ENCODE measurements around the gene MTMR12. TPM values are rescaled to one million over a fixed set of nuclear protein-coding genes. Genes with fewer than 3 reads are reported as not detected.
"Not testable (repeated sequence)": the region's sequence is repeated elsewhere in the genome, so short reads cannot be mapped to it uniquely, and the experiment has no call there.

MTMR12 gene
- total RNA-seq, 2 donors from 2014 or later: 19.6 to 24.9 TPM

DNA sequence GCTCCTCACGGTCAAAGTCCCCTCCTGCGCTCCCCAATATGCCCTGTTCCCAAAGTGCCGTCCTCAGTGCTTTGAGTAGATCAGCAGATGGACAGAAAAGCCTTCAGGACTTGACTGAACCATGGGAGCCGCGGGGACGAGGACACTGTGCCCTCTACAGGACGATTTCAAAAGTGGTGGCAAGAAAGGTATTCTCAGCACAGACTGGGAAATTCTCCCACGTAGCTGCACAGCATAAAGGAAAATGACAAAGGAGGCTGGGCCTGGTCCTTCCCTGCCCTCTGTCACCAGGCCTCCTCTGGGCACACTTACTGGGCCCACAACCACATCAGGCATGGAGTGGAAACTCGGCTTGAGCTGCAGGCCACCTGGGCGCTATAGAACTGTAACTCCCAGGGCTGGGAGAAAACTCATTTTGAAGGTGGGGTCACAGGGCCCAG, 16.7 kb upstream of the MTMR12 start:
- DNase-seq: peak; percentile 67
- intact Hi-C loops (cut with DNase I): loop anchor here (2.0 to 5.0 kb wide), 2 partner anchors 97 kb away; no protein-coding TSS in a partner anchor
- ATAC-seq: peak; percentile 93 to 94

GRCh38 chr5:32326216-32326772, 13.6 kb upstream of the MTMR12 start:
- no peak for DNase-seq
- intact Hi-C loops (cut with DNase I): loop anchor here in 1 of 2 donors (5.0 kb wide), 1 partner anchor 94 kb away; no protein-coding TSS in a partner anchor

DNA sequence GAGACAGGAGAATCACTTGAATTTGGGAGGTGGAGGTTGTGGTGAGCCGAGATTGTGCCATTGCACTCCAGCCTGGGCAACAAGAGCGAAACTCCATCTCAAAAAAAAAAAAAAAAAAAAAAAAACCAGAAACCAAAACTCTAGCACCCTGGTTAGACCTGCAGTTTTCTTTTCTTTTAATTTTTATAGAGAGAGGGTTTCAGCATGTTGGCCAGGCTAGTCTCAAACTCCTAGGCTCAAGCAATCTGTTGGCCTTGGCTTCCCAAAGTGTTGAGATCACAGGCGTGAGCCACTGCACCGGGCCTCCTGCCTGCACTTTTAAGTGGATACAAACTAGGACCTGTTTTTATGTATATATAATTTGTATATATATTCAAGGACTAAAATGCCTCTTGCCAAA, 12.9 kb upstream of the MTMR12 start:
- no peak for DNase-seq
- no peak for ATAC-seq
- intact Hi-C loops (cut with DNase I): loop anchor here in 1 of 2 donors (5.0 kb wide), 1 partner anchor 93 kb away; no protein-coding TSS in a partner anchor

More at GRCh38 chr5:32326216-32326772, 13.6 kb upstream of the MTMR12 start:
- no peak for ATAC-seq

- ATAC-seq (no peak), DNase-seq (no peak)
- intact Hi-C loops (cut with DNase I): loop anchor here in 1 of 2 donors (5.0 kb wide), 1 partner anchor 93 kb away; no protein-coding TSS in a partner anchor
Measured at GRCh38 chr5:32325062-32325461, 12.3 kb upstream of the MTMR12 start.

- no peak for DNase-seq
- ATAC-seq: no peak
- intact Hi-C loops (cut with DNase I): no loop called here
Measured at GRCh38 chr5:32323741-32324140, 11.0 kb upstream of the MTMR12 start.

GRCh38 chr5:32322882-32323281, 10.1 kb upstream of the MTMR12 start:
- DNase-seq: no peak
- ATAC-seq: no peak

DNA sequence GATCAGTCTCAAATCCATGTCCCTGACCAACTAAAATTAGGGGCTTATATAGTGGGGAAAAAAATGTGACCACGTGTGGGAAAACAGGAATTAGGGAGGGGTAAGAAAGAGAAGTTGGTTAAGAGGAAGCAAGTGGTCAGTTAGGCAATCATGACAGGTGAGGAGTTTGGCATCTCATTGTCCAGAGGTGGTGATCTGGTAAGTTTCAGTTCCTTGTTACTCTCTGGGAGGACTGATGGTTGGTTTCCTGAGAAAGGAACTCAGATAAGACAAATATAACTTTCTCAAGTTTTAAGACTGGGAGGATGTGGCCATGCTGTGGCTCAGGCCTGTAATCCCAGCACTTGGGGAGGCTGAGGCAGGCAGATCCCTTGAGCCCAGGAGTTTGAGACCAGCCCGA, 9.0 kb upstream of the MTMR12 start:
- DNase-seq; intact Hi-C loops (cut with DNase I); ATAC-seq: not testable (repeated sequence)

More at GRCh38 chr5:32322882-32323281, 10.1 kb upstream of the MTMR12 start:
- intact Hi-C loops (cut with DNase I): no loop called here

DNA sequence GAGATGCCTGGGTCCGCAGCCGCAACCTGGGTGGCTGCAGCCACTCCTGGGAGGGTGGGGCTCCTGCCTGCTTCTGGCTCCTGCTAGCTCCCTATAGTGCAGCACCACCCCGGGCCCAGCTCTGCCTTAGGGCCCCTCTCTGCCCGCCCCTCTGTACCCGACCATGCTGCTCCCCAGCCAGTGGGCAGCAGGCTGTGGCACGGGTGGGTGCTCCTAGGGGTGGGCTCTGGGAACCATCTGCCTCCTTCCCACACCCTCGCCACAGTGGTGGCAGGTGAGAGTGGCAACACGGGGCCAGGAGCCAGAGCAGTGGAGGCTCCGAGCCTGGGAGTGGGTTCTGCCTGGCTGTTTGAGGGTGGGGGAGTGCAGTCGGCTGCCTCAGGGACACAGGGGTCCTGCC, 7.8 kb upstream of the MTMR12 start:
- no peak for DNase-seq
- ATAC-seq: peak; percentile 14 to 23
- intact Hi-C loops (cut with DNase I): no loop called here

GRCh38 chr5:32319926-32320543, 7.3 kb upstream of the MTMR12 start:
- intact Hi-C loops (cut with DNase I): no loop called here
- DNase-seq: no peak
- ATAC-seq: no peak

- intact Hi-C loops (cut with DNase I): no loop called here
- DNase-seq: no peak
- no peak for ATAC-seq
Measured at GRCh38 chr5:32319392-32319791, 6.7 kb upstream of the MTMR12 start.

DNA sequence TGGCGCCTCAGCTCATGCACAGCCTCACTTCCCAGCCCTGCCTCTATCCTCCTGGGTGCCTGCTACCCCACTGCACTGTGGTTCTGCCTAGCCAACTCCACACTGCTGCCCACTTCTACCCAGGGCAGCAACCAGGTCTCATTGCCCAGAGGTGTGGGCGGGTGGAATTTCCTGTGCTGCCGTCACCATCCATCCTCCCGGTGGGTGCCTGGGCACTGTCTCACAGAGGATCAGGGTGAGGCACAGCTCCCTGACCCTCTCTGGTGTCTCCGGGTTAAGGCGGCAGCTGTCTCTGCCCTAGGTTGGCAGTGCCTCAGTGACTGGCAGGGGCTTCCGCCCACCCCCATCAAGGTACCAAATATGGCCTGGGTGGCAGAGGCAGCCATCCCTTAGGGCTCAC, 4.3 kb upstream of the MTMR12 start:
- no peak for DNase-seq
- intact Hi-C loops (cut with DNase I): no loop called here
- ATAC-seq: no peak

DNA sequence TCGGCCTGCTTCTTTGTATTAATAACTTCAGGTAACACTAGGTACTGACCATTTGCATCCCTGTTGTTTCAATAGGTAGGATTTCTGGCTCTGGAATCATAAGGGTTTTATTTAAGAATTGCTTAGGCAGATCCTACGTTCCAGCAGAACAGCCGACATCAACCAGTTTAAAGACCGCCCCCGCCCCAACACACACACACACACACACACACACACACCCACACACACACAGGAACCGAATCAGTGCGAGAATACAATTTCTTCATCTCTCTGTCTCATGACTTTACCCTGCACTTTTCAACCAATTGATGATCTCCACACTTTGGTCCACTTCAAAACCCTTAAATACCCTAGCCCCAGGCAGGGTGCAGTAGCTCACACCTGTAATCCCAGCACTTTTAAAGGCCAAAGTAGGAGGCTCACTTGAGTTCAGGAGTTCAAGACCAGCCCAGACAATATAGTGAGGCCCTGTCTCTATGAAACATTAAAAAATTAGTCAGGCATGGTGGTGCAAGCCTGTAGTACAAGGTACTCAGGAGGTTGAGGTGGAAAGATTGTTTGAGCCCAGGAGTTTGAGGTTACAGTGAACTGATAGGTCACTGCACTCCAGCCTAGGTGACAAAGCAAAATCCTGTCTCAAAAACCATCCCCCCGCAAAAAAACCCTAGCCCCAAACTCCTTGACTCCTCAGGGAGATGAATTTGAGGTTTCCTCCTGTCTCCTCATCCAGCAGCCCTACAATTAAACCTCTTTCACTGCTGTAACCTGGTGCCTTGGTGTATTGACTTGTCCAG, 2.7 kb upstream of the MTMR12 start:
- intact Hi-C loops (cut with DNase I): no loop called here
- no peak for ATAC-seq
- DNase-seq: no peak

GRCh38 chr5:32314658-32315057, 1.9 kb upstream of the MTMR12 start:
- no peak for ATAC-seq
- intact Hi-C loops (cut with DNase I): no loop called here
- no peak for DNase-seq

GRCh38 chr5:32314152-32314488, 1.4 kb upstream of the MTMR12 start:
- ATAC-seq; intact Hi-C loops (cut with DNase I); DNase-seq: not testable (repeated sequence)

GRCh38 chr5:32312197-32312594, 543 bp downstream of the MTMR12 start:
- DNase-seq (peak; percentile 81), ATAC-seq (peak; percentile 36 to 55)
- intact Hi-C loops (cut with DNase I): no loop called here

DNA sequence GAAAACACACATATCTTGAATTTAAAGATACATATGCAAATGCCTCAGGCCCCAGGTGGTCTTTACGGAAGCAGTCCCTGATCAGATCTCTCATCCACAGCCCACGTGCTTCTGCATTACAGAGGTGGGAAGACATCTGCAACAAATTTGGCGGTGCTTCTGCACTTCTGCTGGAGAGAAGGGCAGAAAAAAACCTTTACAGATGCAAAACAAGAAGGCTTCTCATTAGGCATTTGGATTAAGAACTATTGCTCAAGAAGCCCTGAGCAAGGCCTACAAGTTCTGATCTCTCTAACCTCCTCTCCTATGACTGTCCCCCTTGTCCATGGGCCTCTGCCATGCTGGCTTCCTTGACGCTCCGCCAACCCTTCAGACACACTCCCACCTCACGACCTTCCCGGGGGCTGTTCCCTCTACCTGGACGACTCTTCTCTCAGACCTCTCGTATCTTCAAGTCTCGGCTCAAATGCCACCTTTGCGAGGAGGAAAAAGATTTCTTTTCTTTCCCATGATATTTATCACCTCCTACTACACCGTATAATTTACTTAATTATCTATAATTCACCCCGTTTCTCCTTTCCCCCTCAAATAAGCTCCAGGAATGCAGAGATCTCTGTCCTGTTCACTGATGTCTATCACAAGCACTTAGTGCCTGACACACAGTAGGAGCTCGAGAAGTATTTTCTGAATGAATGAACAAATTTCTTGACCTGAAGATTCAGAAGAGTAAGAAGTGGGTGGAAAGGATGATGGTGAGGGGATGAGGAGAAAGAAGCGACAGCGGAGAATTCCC, 1.1 kb downstream of the MTMR12 start:
- DNase-seq (no peak), ATAC-seq (no peak)
- intact Hi-C loops (cut with DNase I): no loop called here

- DNase-seq (no peak), ATAC-seq (no peak)
- intact Hi-C loops (cut with DNase I): no loop called here
Measured at GRCh38 chr5:32309761-32310160, 3.0 kb downstream of the MTMR12 start.

- ATAC-seq (no peak), DNase-seq (no peak)
- intact Hi-C loops (cut with DNase I): no loop called here
Measured at GRCh38 chr5:32308946-32309345, 3.8 kb downstream of the MTMR12 start.

DNA sequence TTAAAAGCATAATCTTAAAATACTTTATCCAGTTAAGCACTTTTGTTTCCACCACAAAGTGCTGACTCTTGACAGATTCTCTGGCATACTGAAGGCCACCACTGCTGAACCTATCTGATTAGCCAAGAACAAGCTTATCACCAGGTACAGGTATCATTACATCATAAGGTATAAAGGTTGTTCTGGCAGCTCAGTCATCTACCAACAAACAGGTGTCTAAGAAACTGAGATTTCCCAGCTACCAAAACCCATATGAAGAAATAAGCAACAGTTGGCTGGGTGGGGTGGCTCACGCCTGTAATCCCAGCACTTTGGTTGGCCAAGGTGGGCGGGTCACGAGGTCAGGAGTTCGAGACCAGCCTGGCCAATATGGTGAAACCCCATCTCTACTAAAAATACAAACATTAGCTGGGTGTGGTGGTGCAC, 5.0 kb downstream of the MTMR12 start:
- ATAC-seq (no peak), DNase-seq (no peak)
- intact Hi-C loops (cut with DNase I): no loop called here
